ENCODE results near the gene SIAH1.
"Not testable (repeated sequence)": the region's sequence is repeated elsewhere in the genome, so short reads cannot be mapped to it uniquely, and the experiment has no call there.

The SIAH1 gene

GRCh38 chr16:48317614-48318315, 67.4 kb downstream of the SIAH1 start:
- DNase-seq (ENCODE audit: low spot score) = no peak
- peak overlapping the region in 1 of 2 donors; percentile 31 for H3K27ac ChIP-seq
- no peak overlapping the region for H3K4me3 ChIP-seq

GRCh38 chr16:48317026-48317425, 68.2 kb downstream of the SIAH1 start:
- H3K4me3 ChIP-seq = no peak overlapping the region
- no peak overlapping the region for H3K27ac ChIP-seq
- TF ChIP-seq CTCF (IDR thresholded peaks at IDR 0.05) = no peak
- DNase-seq (ENCODE audit: low spot score) = no peak

More at GRCh38 chr16:48317614-48318315, 67.4 kb downstream of the SIAH1 start:
- TF ChIP-seq CTCF (IDR thresholded peaks at IDR 0.05) = no peak

GRCh38 chr16:48313905-48314304, 71.3 kb downstream of the SIAH1 start:
- not testable (repeated sequence) for H3K4me3 ChIP-seq; DNase-seq (ENCODE audit: low spot score); H3K27ac ChIP-seq

GRCh38 chr16:48310908-48311641, 74.1 kb downstream of the SIAH1 start:
- no peak for TF ChIP-seq CTCF (IDR thresholded peaks at IDR 0.05)
- no peak overlapping the region for H3K4me3 ChIP-seq
- DNase-seq (ENCODE audit: low spot score) = no peak
- H3K27ac ChIP-seq = no peak overlapping the region

Data from coronary artery (tissue), 2 donors.